HCT116 (cell line): ENCODE results near the gene SFXN3.

ENCODE experiments used
- EZH2phosphoT487 ChIP-seq: fragments of 200-600 bp; IDR thresholded peaks from 2 replicates; pipeline ENCODE4 v1.6.1; 2018; ENCODE audit warnings: antibody characterized with exemption, borderline replicate concordance
- FOSL1 ChIP-seq: IDR thresholded peaks from 2 replicates; pipeline ENCODE4 v1.6.1; 2012; ENCODE audit warnings: low read depth
- POLR2A ChIP-seq: IDR thresholded peaks from 2 replicates; pipeline ENCODE4 v1.7.0; 2011; ENCODE audit warnings: borderline replicate concordance; ENCODE audit not compliant: insufficient read depth, insufficient read length; ENCODE audit errors: extremely low read depth
- POLR2AphosphoS5 ChIP-seq: IDR thresholded peaks from 2 replicates; pipeline ENCODE4 v1.6.1; 2011; ENCODE audit warnings: mild to moderate bottlenecking, low read depth, low read length, moderate library complexity
- RAD21 ChIP-seq: IDR thresholded peaks from 2 replicates; pipeline ENCODE4 v1.6.1; 2012; ENCODE audit warnings: low read depth, mild to moderate bottlenecking
- TCF7L2 ChIP-seq: IDR thresholded peaks from 2 replicates; pipeline ENCODE4 v1.7.0; 2011; ENCODE audit warnings: borderline replicate concordance, inconsistent platforms; ENCODE audit not compliant: insufficient read depth, insufficient read length; ENCODE audit errors: extremely low read depth
- TF ChIP-seq, protein P1 (sequence below), 3 experiments: fragments of 200-600 bp in 1 of 3; sonication (generic) in 1 of 3; IDR thresholded peaks in 2 of 3; conservative IDR thresholded peaks in 1 of 3; 2 replicates each; pipeline ENCODE4 v1.5.1; 2012 to 2017; ENCODE audit warnings: low read depth in 2 of 3, low read length in 2 of 3, antibody characterized with exemption in 1 of 3, borderline replicate concordance in 1 of 3, control low read depth in 1 of 3, mild to moderate bottlenecking in 1 of 3, mixed read lengths in 1 of 3, mixed run types in 1 of 3, moderate library complexity in 1 of 3; ENCODE audit not compliant: insufficient read depth in 1 of 3
- TF ChIP-seq, protein P2 (sequence below): IDR thresholded peaks from 2 replicates; pipeline ENCODE4 v1.6.1; 2012; ENCODE audit warnings: low read depth

GRCh38 chr10:101022967-101023705 is 7.9 kb upstream of the SFXN3 start:
- TF ChIP-seq EZH2phosphoT487 (no peak), RAD21 (no peak), POLR2A (no peak), POLR2AphosphoS5 (no peak), TCF7L2 (no peak), FOSL1 (no peak)
- TF ChIP-seq, protein P1, sequence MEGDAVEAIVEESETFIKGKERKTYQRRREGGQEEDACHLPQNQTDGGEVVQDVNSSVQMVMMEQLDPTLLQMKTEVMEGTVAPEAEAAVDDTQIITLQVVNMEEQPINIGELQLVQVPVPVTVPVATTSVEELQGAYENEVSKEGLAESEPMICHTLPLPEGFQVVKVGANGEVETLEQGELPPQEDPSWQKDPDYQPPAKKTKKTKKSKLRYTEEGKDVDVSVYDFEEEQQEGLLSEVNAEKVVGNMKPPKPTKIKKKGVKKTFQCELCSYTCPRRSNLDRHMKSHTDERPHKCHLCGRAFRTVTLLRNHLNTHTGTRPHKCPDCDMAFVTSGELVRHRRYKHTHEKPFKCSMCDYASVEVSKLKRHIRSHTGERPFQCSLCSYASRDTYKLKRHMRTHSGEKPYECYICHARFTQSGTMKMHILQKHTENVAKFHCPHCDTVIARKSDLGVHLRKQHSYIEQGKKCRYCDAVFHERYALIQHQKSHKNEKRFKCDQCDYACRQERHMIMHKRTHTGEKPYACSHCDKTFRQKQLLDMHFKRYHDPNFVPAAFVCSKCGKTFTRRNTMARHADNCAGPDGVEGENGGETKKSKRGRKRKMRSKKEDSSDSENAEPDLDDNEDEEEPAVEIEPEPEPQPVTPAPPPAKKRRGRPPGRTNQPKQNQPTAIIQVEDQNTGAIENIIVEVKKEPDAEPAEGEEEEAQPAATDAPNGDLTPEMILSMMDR (IDR thresholded peaks at IDR 0.05 in 2 of 3, conservative IDR thresholded peaks at IDR 0.05 in 1 of 3; ENCODE audit: borderline replicate concordance in 1 of 3, insufficient read depth in 1 of 3, low read depth in 2 of 3, low read length in 2 of 3), result no peak
- TF ChIP-seq, protein P2, sequence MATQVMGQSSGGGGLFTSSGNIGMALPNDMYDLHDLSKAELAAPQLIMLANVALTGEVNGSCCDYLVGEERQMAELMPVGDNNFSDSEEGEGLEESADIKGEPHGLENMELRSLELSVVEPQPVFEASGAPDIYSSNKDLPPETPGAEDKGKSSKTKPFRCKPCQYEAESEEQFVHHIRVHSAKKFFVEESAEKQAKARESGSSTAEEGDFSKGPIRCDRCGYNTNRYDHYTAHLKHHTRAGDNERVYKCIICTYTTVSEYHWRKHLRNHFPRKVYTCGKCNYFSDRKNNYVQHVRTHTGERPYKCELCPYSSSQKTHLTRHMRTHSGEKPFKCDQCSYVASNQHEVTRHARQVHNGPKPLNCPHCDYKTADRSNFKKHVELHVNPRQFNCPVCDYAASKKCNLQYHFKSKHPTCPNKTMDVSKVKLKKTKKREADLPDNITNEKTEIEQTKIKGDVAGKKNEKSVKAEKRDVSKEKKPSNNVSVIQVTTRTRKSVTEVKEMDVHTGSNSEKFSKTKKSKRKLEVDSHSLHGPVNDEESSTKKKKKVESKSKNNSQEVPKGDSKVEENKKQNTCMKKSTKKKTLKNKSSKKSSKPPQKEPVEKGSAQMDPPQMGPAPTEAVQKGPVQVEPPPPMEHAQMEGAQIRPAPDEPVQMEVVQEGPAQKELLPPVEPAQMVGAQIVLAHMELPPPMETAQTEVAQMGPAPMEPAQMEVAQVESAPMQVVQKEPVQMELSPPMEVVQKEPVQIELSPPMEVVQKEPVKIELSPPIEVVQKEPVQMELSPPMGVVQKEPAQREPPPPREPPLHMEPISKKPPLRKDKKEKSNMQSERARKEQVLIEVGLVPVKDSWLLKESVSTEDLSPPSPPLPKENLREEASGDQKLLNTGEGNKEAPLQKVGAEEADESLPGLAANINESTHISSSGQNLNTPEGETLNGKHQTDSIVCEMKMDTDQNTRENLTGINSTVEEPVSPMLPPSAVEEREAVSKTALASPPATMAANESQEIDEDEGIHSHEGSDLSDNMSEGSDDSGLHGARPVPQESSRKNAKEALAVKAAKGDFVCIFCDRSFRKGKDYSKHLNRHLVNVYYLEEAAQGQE, result no peak
